Measurements from ENCODE around the gene KLK15.

DNA sequence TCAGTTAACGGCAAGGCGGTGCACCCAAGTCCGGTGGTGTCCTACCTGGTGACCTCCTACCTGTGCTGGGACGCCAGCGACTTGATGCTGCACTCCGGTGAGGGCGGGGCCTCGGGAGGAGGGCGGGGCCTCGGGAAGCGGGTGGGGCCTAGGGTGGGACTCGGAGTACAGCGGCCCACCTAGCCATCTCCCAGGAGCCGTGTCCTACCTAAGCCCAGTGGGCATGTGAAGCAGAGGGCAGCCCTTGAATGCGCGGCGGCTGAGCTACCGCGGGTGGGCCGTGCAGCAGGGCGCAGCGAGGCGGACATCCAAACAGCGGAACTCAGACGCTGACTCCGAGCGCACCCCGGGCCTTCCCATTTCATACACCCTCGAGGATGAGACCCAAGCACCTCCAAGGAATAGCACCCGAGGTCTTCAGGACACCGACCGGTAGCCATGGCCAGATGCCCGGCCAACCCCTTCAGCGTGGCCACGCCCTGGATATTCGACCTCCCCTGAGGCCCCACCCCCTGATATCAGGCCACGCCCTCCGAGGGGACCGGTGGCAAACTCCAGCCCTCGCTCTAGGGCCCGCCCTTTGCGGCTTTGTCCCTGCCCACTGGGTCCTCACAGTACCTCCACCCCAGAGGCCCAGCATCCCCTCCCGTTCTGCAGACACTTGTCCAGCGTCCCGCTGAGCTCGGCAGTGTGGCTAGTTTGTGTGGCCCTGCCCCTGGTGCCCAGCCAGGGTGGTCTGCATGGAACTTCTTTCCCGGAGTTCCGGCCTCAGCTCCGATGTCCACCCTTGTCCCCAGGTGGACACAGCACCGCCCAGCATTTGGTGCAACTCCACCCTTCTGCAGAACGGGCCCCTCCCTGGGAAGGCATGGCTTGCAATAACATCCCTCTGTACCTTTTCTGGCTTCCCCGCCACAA, 15.2 kb downstream of the KLK15 start:
- TF ChIP-seq, protein P1, sequence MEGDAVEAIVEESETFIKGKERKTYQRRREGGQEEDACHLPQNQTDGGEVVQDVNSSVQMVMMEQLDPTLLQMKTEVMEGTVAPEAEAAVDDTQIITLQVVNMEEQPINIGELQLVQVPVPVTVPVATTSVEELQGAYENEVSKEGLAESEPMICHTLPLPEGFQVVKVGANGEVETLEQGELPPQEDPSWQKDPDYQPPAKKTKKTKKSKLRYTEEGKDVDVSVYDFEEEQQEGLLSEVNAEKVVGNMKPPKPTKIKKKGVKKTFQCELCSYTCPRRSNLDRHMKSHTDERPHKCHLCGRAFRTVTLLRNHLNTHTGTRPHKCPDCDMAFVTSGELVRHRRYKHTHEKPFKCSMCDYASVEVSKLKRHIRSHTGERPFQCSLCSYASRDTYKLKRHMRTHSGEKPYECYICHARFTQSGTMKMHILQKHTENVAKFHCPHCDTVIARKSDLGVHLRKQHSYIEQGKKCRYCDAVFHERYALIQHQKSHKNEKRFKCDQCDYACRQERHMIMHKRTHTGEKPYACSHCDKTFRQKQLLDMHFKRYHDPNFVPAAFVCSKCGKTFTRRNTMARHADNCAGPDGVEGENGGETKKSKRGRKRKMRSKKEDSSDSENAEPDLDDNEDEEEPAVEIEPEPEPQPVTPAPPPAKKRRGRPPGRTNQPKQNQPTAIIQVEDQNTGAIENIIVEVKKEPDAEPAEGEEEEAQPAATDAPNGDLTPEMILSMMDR (IDR thresholded peaks at IDR 0.05), result no peak
- TF ChIP-seq ZFX (IDR thresholded peaks at IDR 0.05; ENCODE audit: borderline replicate concordance), result no peak

Measured in 22Rv1 (cell line).